ENCODE measurements around the gene PCNX2. TPM values are rescaled to one million over a fixed set of nuclear protein-coding genes. Genes with fewer than 3 reads are reported as not detected.
"Not testable (repeated sequence)": the region's sequence is repeated elsewhere in the genome, so short reads cannot be mapped to it uniquely, and the experiment has no call there.

PCNX2 gene
- total RNA-seq, 2 donors from 2014 or later, result 64.1 to 70.1 TPM

DNA sequence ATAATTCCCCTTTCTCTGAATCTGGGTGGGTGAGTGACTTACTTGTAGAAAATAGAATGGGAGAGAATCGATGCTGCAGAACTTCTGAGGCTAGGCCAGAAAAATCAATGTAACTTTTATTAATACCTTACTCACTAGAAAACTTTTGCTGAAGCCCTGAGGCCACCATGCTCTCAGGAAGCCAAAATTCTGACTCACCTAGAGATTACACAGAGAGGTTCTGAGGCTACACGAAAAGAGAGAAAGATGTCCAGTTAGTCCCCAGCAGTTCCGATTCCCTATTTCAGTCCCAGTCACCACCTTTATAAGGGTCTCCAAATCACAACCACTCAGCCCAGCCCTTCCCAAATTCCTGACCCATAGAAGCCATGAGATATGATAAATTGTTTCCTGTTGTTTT is 210.0 kb downstream of the PCNX2 start:
- Mint-ChIP-seq H3K27me3 (no peaks in the 10 kb centered on the region), H3K27ac (no peak overlapping the region), H3K4me3 (no peak overlapping the region), H3K36me3 (ENCODE audit: low read depth) (peaks cover 6% of the 10 kb centered on the region), H3K4me1 (peaks cover 2% of the 10 kb centered on the region)
- H3K9me3 ChIP-seq (ENCODE audit: control insufficient read depth, low read length, poor library complexity, severe bottlenecking), result no peaks in the 10 kb centered on the region
- DNase-seq (no peak), ATAC-seq (no peak)

DNA sequence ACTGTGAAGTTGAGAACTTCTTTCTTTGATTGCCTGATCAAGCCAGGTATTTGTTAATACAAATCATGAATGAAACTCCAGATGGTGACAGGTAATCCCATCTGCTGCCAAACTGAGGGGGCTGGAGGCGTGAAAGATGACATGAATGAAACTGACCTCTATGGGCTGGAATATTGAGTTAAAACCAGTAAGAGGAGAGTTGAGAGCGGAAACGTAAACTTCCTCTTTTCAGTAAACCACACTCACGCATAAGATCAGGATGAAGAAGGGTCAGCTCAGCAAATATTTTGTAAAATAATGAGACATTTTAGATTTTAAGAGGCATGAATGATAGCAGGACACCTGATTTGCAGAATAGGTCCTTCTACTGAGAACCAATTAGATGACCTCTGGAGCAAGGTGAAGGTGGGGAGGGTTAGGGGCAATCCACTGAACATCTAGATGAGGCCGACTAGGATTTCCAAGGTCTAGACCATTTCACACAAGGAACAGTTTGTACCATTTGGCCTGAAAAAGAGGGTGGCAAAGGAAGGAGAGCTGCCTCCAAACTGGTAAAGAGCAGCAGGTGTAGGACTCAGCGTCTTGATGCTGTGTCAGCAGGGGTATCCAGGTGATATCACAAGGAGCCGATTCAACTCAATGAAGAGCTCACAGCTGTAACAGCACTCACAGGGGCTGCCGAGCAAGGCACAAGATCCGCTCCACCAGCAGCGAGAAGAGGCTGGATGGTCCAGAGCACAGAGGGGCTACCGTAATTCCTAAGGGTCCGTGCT is 212.6 kb downstream of the PCNX2 start:
- H3K27ac Mint-ChIP-seq, result no peak overlapping the region
- ATAC-seq, result no peak
- no peak for DNase-seq
- no peaks in the 10 kb centered on the region for H3K9me3 ChIP-seq (ENCODE audit: control insufficient read depth, low read length, poor library complexity, severe bottlenecking)
- H3K36me3 Mint-ChIP-seq (ENCODE audit: low read depth), result peaks cover 6% of the 10 kb centered on the region
- no peak overlapping the region for H3K4me3 Mint-ChIP-seq
- H3K4me1 Mint-ChIP-seq, result peaks cover 2% of the 10 kb centered on the region
- H3K27me3 Mint-ChIP-seq, result no peaks in the 10 kb centered on the region

DNA sequence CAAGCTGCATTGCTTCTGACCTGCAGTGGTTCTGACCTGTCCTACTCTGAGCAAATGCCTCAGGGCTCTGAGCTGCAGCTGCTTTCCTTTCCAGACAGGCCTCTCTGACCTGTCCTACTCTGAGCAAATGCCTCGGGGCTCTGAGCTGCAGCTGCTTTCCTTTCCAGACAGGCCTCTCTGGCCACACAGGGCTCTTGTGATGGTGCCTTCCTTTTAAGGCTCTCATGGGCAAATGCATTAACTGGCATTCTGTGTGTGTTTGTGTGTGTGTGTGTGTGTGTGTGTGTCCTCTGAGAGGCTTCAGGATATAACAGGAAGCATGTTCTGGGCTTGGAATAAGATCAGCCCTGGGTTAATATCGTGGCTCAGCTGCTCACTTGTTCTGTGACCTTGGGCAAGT is 213.8 kb downstream of the PCNX2 start:
- Mint-ChIP-seq H3K4me1 (peaks cover 2% of the 10 kb centered on the region), H3K36me3 (ENCODE audit: low read depth) (peaks cover 5% of the 10 kb centered on the region), H3K4me3 (no peak overlapping the region), H3K27me3 (no peaks in the 10 kb centered on the region), H3K27ac (no peak overlapping the region)
- ATAC-seq, result no peak
- no peak for DNase-seq
- no peaks in the 10 kb centered on the region for H3K9me3 ChIP-seq (ENCODE audit: control insufficient read depth, low read length, poor library complexity, severe bottlenecking)

DNA sequence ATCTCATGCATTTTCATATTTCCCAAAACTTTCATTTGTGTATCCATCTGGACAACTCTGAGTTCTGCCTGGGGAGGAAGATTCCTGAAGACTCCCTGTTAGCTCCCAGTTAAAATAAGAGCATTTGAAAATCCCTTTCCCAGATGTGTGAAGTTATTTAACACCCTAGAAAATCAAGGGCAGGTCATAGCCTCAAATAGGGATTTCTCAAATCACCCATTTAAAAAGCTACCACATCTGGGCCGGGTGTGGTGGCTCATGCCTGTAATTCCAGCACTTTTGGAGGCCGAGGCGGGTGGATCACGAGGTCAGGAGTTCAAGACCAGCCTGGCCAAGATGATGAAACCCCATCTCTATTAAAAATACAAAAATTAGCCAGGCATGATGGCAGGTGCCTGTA is 214.7 kb downstream of the PCNX2 start:
- not testable (repeated sequence) for H3K27me3 Mint-ChIP-seq; H3K4me3 Mint-ChIP-seq; DNase-seq; ATAC-seq; H3K36me3 Mint-ChIP-seq (ENCODE audit: low read depth); H3K4me1 Mint-ChIP-seq; H3K27ac Mint-ChIP-seq; H3K9me3 ChIP-seq (ENCODE audit: control insufficient read depth, low read length, poor library complexity, severe bottlenecking)

DNA sequence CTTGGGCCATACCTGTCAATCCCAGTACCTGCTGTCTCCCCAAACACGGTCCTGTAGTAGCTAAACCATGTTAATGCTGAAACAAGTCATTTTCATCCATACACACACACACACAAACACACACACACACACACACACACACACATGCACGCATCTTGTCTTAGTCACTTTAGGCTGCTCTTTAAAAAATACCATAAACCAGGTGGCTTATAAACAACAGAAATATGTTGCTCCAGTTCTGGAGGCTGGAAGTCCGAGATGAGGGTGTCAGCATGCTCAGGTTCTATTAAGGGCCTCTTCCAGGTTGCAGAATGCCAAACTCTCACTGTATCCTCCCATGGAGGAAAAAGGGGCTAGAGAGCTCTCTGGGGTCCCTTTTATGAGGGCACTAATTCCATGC is 215.2 kb downstream of the PCNX2 start:
- no peaks in the 10 kb centered on the region for H3K9me3 ChIP-seq (ENCODE audit: control insufficient read depth, low read length, poor library complexity, severe bottlenecking)
- H3K4me3 Mint-ChIP-seq, result no peak overlapping the region
- no peaks in the 10 kb centered on the region for H3K36me3 Mint-ChIP-seq (ENCODE audit: low read depth)
- no peak overlapping the region for H3K27ac Mint-ChIP-seq
- H3K27me3 Mint-ChIP-seq, result no peaks in the 10 kb centered on the region
- ATAC-seq (no peak), DNase-seq (no peak)
- peaks cover 2% of the 10 kb centered on the region for H3K4me1 Mint-ChIP-seq

DNA sequence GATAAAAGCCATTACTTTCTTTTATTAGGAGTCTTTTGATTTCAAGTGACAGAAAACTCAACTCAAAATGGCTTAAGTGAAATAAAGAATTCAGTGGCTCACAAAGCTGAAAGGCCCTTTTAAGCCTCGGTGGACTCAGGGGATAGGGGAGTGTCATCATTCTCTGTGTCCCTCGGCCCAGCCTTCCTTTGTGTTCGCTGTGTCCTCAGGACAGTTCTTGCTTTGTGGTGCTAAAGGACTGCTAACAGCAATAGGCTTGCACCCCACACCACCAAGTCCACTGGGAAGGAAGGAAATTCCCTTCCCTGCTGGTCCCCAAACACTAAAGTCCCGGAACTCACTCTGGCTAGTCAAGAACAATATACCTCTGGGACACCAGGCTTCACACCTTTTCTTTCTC is 216.0 kb downstream of the PCNX2 start:
- Mint-ChIP-seq H3K4me1 (peaks cover 2% of the 10 kb centered on the region), H3K36me3 (ENCODE audit: low read depth) (no peaks in the 10 kb centered on the region)
- ATAC-seq, result no peak

DNA sequence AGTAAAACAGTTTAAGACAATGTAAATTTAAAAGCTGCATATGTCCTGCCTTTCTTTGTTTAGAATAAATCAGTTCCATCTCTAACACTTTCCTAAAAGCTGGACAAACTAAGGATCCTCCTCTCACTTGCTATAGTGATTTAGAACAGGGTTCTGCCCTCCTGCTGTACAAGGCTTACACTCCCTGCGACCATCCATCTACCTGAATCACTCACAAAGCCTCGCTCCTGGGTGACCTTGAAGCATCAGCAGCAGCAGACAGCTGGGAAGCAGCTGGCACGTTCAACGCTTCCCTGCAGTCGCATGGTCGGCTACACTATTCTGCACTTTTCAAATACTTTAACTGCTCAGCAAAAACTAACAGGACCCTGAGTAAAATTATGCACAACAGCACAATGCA is 217.1 kb downstream of the PCNX2 start:
- Mint-ChIP-seq H3K27me3 (no peaks in the 10 kb centered on the region), H3K4me3 (no peak overlapping the region)
- no peak for DNase-seq

More for the DNA sequence above, 216.0 kb downstream of the PCNX2 start:
- DNase-seq, result no peak
- H3K4me3 Mint-ChIP-seq, result no peak overlapping the region
- H3K27me3 Mint-ChIP-seq, result no peaks in the 10 kb centered on the region
- H3K9me3 ChIP-seq (ENCODE audit: control insufficient read depth, low read length, poor library complexity, severe bottlenecking), result no peaks in the 10 kb centered on the region
- H3K27ac Mint-ChIP-seq, result no peak overlapping the region

DNA sequence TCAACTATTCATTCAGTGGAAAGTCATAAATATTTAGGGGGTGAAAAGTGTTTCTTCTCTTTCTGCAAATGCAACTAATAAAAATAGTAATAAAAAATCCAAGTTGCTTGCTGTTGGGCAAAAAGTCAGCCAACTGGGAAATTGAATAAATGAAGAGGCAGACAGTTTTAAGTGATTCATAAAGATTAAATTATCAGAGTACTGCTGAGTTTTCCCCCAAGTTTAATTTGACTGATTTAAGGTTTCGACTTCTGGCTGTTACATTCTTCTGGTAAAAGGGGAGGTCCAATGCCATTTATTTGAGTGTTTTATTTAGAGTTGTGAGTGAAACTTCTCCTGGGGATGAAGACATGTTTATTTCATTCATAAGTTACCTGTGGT is 219.6 kb downstream of the PCNX2 start:
- Mint-ChIP-seq H3K36me3 (ENCODE audit: low read depth) (no peaks in the 10 kb centered on the region), H3K4me3 (no peak overlapping the region), H3K4me1 (no peaks in the 10 kb centered on the region), H3K27me3 (no peaks in the 10 kb centered on the region), H3K27ac (no peak overlapping the region)
- H3K9me3 ChIP-seq (ENCODE audit: control insufficient read depth, low read length, poor library complexity, severe bottlenecking), result no peaks in the 10 kb centered on the region
- DNase-seq (no peak), ATAC-seq (no peak)

More for the DNA sequence above, 217.1 kb downstream of the PCNX2 start:
- no peak for ATAC-seq
- no peaks in the 10 kb centered on the region for H3K9me3 ChIP-seq (ENCODE audit: control insufficient read depth, low read length, poor library complexity, severe bottlenecking)
- H3K27ac Mint-ChIP-seq, result no peak overlapping the region
- H3K4me1 Mint-ChIP-seq, result peaks cover 2% of the 10 kb centered on the region
- no peaks in the 10 kb centered on the region for H3K36me3 Mint-ChIP-seq (ENCODE audit: low read depth)

DNA sequence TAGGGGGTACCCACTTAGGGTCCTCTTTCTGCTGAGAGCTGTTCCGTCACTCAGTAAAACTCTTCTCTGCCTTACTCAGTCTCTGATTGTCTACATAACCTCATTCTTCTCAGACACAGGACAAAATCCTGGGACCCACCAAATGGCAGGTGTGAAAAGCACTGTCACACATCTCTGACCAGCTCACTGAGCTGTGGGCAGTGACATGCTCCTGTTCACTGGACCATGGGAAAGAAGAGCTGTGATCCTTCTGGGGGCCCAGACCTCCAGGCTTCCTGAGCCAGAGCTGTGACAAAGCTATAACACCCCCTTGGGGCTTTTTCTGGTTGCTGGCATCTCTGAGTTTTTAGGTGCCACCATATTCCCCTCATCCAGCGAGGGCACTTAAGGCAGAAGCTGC is 229.4 kb downstream of the PCNX2 start:
- Mint-ChIP-seq H3K27ac (no peak overlapping the region), H3K27me3 (no peaks in the 10 kb centered on the region)

DNA sequence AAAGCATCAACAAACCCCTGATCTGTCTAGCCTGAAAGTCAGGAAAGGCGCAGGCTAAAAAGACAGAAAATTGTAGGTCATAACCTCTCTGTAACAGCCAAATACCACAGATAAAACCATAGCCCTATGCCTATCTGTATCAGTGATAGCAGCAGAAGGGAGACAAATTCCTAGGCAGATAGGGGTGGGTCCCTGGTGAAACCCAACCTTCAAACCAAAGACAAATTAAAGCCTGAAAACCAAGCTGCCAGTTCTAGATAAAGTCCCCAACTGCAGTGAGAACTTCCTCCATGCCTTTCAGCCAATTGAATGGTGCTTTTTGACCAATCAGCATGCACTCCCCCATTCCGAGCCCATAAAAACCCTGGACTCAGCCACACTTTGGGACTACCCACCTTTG is 229.8 kb downstream of the PCNX2 start:
- Mint-ChIP-seq H3K27me3 (no peaks in the 10 kb centered on the region), H3K4me3 (no peak overlapping the region), H3K4me1 (peaks cover 2% of the 10 kb centered on the region), H3K27ac (no peak overlapping the region), H3K36me3 (ENCODE audit: low read depth) (peaks cover 5% of the 10 kb centered on the region)
- no peaks in the 10 kb centered on the region for H3K9me3 ChIP-seq (ENCODE audit: control insufficient read depth, low read length, poor library complexity, severe bottlenecking)
- ATAC-seq, result no peak
- no peak for DNase-seq

More for the DNA sequence above, 229.4 kb downstream of the PCNX2 start:
- no peak overlapping the region for H3K4me3 Mint-ChIP-seq
- ATAC-seq (no peak), DNase-seq (no peak)
- H3K4me1 Mint-ChIP-seq, result peaks cover 2% of the 10 kb centered on the region
- H3K36me3 Mint-ChIP-seq (ENCODE audit: low read depth), result peaks cover 5% of the 10 kb centered on the region
- no peaks in the 10 kb centered on the region for H3K9me3 ChIP-seq (ENCODE audit: control insufficient read depth, low read length, poor library complexity, severe bottlenecking)

DNA sequence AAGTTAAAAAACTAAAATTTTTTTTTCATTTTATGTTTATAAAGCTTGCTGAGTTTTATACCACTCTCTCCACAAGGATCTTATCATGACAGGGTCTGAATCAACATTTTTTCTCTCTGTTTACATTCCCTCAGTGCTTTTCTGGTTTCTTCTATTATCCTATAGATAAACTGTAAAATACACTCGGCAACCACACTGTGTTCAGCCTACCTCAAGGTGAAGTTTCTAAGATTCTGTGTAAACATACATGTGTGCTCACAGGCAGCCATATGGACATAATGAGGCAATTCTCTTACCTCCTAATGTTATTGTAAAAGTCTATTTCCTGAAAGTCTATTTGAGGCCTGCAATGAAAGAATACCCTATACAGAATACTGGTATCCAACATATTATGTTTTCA is 230.5 kb downstream of the PCNX2 start:
- H3K9me3 ChIP-seq (ENCODE audit: control insufficient read depth, low read length, poor library complexity, severe bottlenecking), result no peaks in the 10 kb centered on the region
- Mint-ChIP-seq H3K36me3 (ENCODE audit: low read depth) (peaks cover 5% of the 10 kb centered on the region), H3K27ac (no peak overlapping the region), H3K4me3 (no peak overlapping the region), H3K4me1 (peaks cover 2% of the 10 kb centered on the region), H3K27me3 (no peaks in the 10 kb centered on the region)
- DNase-seq (no peak), ATAC-seq (no peak)

DNA sequence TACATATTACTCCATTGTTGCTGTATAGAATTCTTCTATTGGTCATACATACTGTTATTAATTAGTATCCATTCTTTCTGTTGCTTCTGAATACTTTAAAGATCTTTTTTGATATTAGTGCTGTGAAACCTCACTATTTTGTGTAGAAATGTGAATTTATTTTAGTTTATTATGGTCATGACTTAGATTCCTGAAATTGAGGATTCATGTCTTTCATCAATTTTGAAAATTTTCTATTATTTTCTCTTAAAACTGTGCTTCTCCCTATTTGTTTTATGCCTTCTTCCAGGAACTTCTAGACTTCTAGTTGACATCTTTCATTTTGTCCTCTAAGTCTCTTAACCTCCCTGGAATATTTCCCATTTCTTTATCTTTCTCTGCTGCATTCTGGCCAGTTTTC is 232.1 kb downstream of the PCNX2 start:
- peaks cover 2% of the 10 kb centered on the region for H3K4me1 Mint-ChIP-seq
- DNase-seq (no peak), ATAC-seq (no peak)
- H3K4me3 Mint-ChIP-seq, result no peak overlapping the region
- no peaks in the 10 kb centered on the region for H3K27me3 Mint-ChIP-seq
- H3K9me3 ChIP-seq (ENCODE audit: control insufficient read depth, low read length, poor library complexity, severe bottlenecking), result no peaks in the 10 kb centered on the region
- H3K36me3 Mint-ChIP-seq (ENCODE audit: low read depth), result peaks cover 8% of the 10 kb centered on the region
- H3K27ac Mint-ChIP-seq, result no peak overlapping the region

DNA sequence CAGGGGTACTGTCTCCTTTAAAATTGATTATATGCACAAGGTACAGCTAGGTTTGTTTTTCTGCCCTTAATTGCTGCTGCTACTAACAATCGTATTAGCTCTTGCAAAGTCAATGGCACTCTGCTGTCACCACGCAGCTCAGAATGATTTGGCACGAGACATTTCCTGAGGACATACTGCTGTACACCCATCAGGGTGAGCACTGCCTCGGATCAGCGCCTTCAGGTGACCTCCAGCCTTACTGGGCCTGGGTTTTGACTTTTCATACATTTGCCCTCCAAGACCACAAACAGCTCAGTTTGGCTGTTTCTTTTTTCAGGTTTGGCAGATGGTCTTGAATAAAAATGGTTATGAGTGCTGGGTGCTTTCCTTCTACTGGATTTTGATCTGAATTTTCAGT is 234.3 kb downstream of the PCNX2 start:
- ATAC-seq (no peak), DNase-seq (no peak)
- no peaks in the 10 kb centered on the region for H3K9me3 ChIP-seq (ENCODE audit: control insufficient read depth, low read length, poor library complexity, severe bottlenecking)
- H3K27ac Mint-ChIP-seq, result no peak overlapping the region
- peaks cover 7% of the 10 kb centered on the region for H3K36me3 Mint-ChIP-seq (ENCODE audit: low read depth)
- H3K4me1 Mint-ChIP-seq, result no peaks in the 10 kb centered on the region
- no peak overlapping the region for H3K4me3 Mint-ChIP-seq
- no peaks in the 10 kb centered on the region for H3K27me3 Mint-ChIP-seq

DNA sequence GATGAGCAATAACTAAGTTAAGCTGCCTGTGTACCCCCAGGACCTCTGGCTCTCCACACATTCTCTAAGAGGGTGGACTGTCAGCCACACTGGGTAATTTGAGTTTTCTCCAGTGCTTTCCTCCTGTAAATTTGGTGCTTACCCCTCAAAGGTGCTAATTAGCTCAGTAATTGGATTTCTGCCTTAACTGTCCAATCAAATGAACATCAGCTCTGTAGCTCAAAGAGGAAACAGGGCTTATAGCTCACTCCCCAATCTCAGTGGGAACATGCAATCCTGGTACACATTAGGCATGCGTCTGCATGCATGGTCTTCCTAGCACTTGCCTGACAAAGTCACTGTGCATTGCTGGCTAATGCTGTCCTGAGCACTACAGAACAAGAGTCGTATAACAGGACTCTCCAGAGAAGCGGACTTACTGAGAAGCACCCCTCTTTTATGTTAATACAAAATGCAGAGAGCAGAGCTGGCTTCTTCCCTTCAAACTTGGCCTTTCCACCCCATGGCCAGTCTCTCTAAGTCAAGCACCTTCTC is 235.0 kb downstream of the PCNX2 start:
- H3K27ac Mint-ChIP-seq, result no peak overlapping the region
- no peaks in the 10 kb centered on the region for H3K27me3 Mint-ChIP-seq
- DNase-seq (no peak), ATAC-seq (no peak)
- no peaks in the 10 kb centered on the region for H3K4me1 Mint-ChIP-seq
- no peaks in the 10 kb centered on the region for H3K9me3 ChIP-seq (ENCODE audit: control insufficient read depth, low read length, poor library complexity, severe bottlenecking)
- H3K4me3 Mint-ChIP-seq, result no peak overlapping the region
- H3K36me3 Mint-ChIP-seq (ENCODE audit: low read depth), result peaks cover 7% of the 10 kb centered on the region

Measured in T-helper 17 cell (primary cell).